Activated T-helper 1 cell treated with anti-CD3 and anti-CD28 coated beads, Interleukin-12 subunit alpha, Interleukin-12 subunit beta, Interleukin-2, Interleukin-4 antibody, amounts not matched to agents 30 ng/mL and 10 ng/mL and 1 ng/mL, durations not matched to agents 14 hours and 24 hours and 36 hours (primary cell): Measurements from ENCODE around the gene NUP210. TPM values are rescaled to one million over a fixed set of nuclear protein-coding genes. Genes with fewer than 3 reads are reported as not detected.

ENCODE experiments used
- DNase-seq: peaks from one replicate; pipeline ENCODE4 v3.0.0; 2021; ENCODE audit warnings: low spot score
- H3K27ac Mint-ChIP-seq: one replicate; pipeline ENCODE4 v1.8.0; 2021; ENCODE audit warnings: mild to moderate bottlenecking, mixed read lengths
- H3K27me3 Mint-ChIP-seq: one replicate; pipeline ENCODE4 v1.8.0; 2022; ENCODE audit warnings: mild to moderate bottlenecking, moderate library complexity, mixed read lengths; ENCODE audit not compliant: insufficient read depth
- H3K36me3 Mint-ChIP-seq: one replicate; pipeline ENCODE4 v1.8.0; 2021; ENCODE audit warnings: low read depth, mixed read lengths
- H3K4me1 Mint-ChIP-seq: one replicate; pipeline ENCODE4 v1.8.0; 2021; ENCODE audit warnings: low read depth, mixed read lengths
- H3K4me3 Mint-ChIP-seq: one replicate; pipeline ENCODE4 v1.8.0; 2021; ENCODE audit warnings: mild to moderate bottlenecking, moderate library complexity, mixed read lengths
- H3K9me3 Mint-ChIP-seq: one replicate; pipeline ENCODE4 v1.8.0; 2021; ENCODE audit warnings: mixed read lengths
- intact Hi-C: fragments of 100-400 bp; cut with micrococcal nuclease; formaldehyde crosslinking; loops from one replicate; pipeline ENCODE4 v1.15.1; 2024
- total RNA-seq: library from RNA; stranded (reverse); gene quantifications from 2 replicates; pipeline ENCODE4 v1.2.3, GENCODE V29; 2022

NUP210 gene
- total RNA-seq, 1 donor from 2014 or later = 152 TPM

DNA sequence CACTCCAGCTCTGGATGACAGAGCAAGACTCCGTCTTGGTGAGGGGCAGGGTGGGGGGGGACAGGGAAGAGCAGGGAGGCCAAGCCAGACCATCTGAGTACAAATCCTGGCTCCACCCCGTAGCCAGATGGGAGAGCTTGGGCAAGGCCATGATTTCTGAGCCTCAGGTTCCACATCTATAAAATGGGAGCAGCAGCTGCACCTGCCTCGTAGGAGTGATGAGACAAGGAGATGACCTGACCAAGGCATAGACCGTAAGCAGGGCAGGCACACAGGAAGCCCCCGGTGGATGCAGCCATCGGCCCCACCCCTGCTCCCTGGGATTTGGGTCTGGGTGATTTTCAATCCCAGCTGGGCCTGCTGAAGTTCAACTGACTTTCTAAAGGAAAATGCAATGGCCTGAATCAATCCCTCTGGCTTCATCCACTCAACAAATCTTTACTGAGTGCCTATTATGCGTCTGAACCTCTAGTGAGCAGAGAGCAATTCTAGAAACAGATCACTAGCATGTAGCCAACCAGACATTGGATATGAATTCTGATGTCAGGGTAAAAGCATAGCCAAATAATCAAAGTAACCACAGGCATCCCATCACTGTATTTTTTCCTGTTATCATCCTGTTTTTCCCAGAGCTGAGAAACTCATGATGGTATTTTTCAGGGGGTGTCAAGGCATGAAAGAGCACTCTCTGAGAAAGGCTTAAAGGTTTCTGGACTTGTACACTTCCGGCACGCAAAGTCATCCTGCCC lies 141.2 kb downstream of the NUP210 start:
- intact Hi-C loops = no loop called here
- Mint-ChIP-seq H3K27me3 (peaks cover 25% of the 10 kb centered on the region), H3K9me3 (peaks cover 4% of the 10 kb centered on the region), H3K4me3 (no peak overlapping the region), H3K4me1 (no peaks in the 10 kb centered on the region), H3K36me3 (no peaks in the 10 kb centered on the region), H3K27ac (no peak overlapping the region)
- DNase-seq = no peak

GRCh38 chr3:13277860-13278531 lies 142.1 kb downstream of the NUP210 start:
- no peak for DNase-seq
- Mint-ChIP-seq H3K4me1 (no peaks in the 10 kb centered on the region), H3K27ac (no peak overlapping the region), H3K9me3 (no peaks in the 10 kb centered on the region), H3K36me3 (no peaks in the 10 kb centered on the region), H3K27me3 (peaks cover 16% of the 10 kb centered on the region), H3K4me3 (no peak overlapping the region)
- intact Hi-C loops = no loop called here

GRCh38 chr3:13277196-13277813 lies 142.8 kb downstream of the NUP210 start:
- Mint-ChIP-seq H3K4me1 (no peaks in the 10 kb centered on the region), H3K27ac (no peak overlapping the region), H3K36me3 (no peaks in the 10 kb centered on the region), H3K4me3 (no peak overlapping the region), H3K27me3 (peaks cover 16% of the 10 kb centered on the region), H3K9me3 (no peaks in the 10 kb centered on the region)
- DNase-seq = no peak
- intact Hi-C loops = no loop called here

GRCh38 chr3:13276438-13277195 lies 143.5 kb downstream of the NUP210 start:
- DNase-seq = no peak
- Mint-ChIP-seq H3K9me3 (no peaks in the 10 kb centered on the region), H3K27me3 (peaks cover 21% of the 10 kb centered on the region), H3K27ac (no peak overlapping the region), H3K4me3 (no peak overlapping the region), H3K4me1 (no peaks in the 10 kb centered on the region), H3K36me3 (no peaks in the 10 kb centered on the region)
- intact Hi-C loops = no loop called here

- H3K27ac Mint-ChIP-seq = no peak overlapping the region
- DNase-seq = no peak
- no peaks in the 10 kb centered on the region for H3K36me3 Mint-ChIP-seq
- no peaks in the 10 kb centered on the region for H3K4me1 Mint-ChIP-seq
- peaks cover 21% of the 10 kb centered on the region for H3K27me3 Mint-ChIP-seq
- intact Hi-C loops = no loop called here
- H3K9me3 Mint-ChIP-seq = no peaks in the 10 kb centered on the region
- H3K4me3 Mint-ChIP-seq = no peak overlapping the region
These were observed 144.6 kb downstream of the NUP210 start for GRCh38 chr3:13275376-13276005.

GRCh38 chr3:13274551-13275332 lies 145.4 kb downstream of the NUP210 start:
- DNase-seq = no peak
- intact Hi-C loops = no loop called here
- no peaks in the 10 kb centered on the region for H3K4me1 Mint-ChIP-seq
- peaks cover 16% of the 10 kb centered on the region for H3K27me3 Mint-ChIP-seq
- H3K4me3 Mint-ChIP-seq = no peak overlapping the region
- H3K36me3 Mint-ChIP-seq = no peaks in the 10 kb centered on the region
- no peak overlapping the region for H3K27ac Mint-ChIP-seq
- H3K9me3 Mint-ChIP-seq = no peaks in the 10 kb centered on the region

DNA sequence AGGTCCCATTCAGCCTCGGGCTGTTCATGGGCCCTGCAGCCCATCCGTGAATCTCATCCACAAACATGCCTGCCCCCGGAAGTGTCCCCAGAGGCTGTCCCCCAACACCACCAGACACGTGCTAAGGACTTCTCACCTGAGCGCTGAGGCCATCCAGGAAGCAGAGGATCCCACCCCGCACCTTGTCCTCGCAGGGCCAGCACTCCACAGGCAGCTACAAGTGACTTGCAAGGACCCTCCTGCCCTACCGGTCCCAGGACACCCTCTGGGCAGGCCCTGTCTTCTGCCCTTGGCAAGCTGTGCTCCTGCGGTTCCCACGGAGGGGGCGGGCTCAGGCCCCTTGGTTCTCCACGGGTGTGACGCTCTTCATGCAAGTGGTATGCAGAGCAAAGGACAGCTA lies 146.0 kb downstream of the NUP210 start:
- no peaks in the 10 kb centered on the region for H3K36me3 Mint-ChIP-seq
- H3K4me3 Mint-ChIP-seq = no peak overlapping the region
- H3K4me1 Mint-ChIP-seq = no peaks in the 10 kb centered on the region
- no peak for DNase-seq
- peaks cover 14% of the 10 kb centered on the region for H3K27me3 Mint-ChIP-seq
- H3K9me3 Mint-ChIP-seq = no peaks in the 10 kb centered on the region
- H3K27ac Mint-ChIP-seq = no peak overlapping the region
- intact Hi-C loops = no loop called here

DNA sequence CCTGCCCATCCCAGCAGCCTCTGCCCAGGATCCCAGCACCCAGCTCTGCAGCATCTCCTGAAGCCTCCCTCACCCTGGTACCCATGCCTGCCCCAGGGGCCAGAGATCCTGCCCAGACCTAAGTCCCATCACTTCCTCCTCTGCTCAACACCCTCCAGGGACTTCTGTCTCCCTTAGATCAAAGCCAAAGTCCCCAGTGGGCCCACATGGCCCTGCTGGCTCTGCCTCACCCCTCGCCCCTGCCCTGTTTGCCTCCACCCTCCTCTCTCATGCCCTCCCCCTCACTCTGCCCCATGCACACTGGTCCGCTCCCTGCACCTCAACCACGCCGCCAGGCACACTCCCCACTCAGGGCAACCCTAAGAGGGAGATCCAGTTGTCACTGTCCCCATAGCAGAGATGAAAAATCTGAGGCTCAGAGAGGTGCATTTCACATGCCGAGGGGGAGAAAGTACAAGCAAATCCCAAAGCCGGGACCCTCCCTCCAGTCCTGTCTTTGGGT lies 146.5 kb downstream of the NUP210 start:
- H3K36me3 Mint-ChIP-seq = no peaks in the 10 kb centered on the region
- H3K9me3 Mint-ChIP-seq = no peaks in the 10 kb centered on the region
- H3K4me3 Mint-ChIP-seq = no peak overlapping the region
- intact Hi-C loops = no loop called here
- DNase-seq = no peak
- peaks cover 16% of the 10 kb centered on the region for H3K27me3 Mint-ChIP-seq
- no peak overlapping the region for H3K27ac Mint-ChIP-seq
- H3K4me1 Mint-ChIP-seq = no peaks in the 10 kb centered on the region

DNA sequence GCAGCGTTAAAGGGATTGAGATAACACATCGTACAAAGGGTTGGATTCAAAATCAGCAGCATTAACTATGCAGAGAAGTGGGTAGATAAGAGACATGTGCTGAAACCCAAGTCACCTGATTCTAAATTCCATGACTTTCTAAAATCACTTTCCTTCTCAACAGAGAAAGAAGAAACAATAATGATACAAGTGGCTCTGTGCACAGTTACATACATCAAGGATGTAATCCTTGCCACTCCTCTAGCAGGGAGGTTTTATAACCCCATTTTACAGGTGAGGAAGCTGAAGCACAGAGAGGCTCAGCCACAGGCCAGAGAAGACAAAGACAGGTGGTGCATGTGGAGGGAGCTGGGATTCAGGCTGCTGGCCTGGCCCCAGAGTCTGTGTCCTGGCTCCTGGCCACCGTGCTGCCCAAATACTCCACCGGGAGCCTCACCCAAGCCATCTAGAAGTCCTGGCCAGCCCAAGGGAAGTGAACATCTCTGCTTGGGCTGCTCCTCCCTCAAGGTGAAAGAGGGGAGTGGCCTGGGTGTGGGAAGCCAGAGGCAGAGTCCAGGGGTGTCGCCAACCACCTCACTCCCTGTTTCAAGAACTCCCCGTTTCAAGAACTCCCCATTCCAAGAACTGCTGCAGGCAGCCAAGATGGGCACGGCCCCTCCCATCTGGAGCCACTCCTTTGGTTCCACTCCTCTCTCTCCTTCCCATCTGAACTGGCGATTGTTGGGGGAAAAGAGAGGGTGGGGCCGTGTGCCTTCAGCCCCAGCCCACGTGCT lies 147.1 kb downstream of the NUP210 start:
- H3K27ac Mint-ChIP-seq = no peak overlapping the region
- intact Hi-C loops = no loop called here
- H3K9me3 Mint-ChIP-seq = no peaks in the 10 kb centered on the region
- H3K36me3 Mint-ChIP-seq = no peaks in the 10 kb centered on the region
- no peaks in the 10 kb centered on the region for H3K4me1 Mint-ChIP-seq
- H3K4me3 Mint-ChIP-seq = no peak overlapping the region
- DNase-seq = no peak
- H3K27me3 Mint-ChIP-seq = peaks cover 16% of the 10 kb centered on the region

DNA sequence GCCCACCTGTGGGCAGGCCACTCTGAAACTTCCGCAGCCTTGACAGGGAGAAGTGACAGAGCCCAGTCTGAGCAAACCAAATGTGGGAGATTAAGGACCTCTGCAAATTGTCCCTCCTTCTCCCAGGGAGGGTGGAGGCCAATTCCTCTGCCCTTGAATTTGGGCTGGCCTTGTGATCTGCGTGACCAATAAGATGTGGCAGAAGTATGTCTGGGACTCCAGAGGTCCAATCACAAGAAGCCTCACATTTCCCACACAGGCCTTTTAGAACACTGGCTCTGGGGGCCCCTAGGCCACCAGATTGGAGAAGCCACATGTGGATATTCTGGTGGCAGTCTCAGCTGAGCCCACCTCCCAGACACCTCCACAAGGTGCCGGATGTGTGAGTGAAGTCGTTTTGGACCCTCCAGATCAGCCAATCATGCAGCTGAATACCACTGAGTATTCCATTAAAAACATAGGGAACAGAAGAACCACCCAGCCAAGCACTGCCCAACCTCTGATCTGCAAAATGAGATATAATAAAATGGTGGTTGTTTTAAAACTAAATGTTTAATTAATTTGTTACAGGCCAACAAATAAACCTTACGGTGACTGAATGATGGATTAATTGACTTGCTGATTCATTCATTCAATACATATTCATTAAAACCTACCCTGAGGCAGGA lies 150.3 kb downstream of the NUP210 start:
- Mint-ChIP-seq H3K27me3 (peaks cover 20% of the 10 kb centered on the region), H3K9me3 (no peaks in the 10 kb centered on the region), H3K36me3 (no peaks in the 10 kb centered on the region), H3K4me1 (no peaks in the 10 kb centered on the region), H3K4me3 (no peak overlapping the region), H3K27ac (no peak overlapping the region)
- intact Hi-C loops = no loop called here
- no peak for DNase-seq

- Mint-ChIP-seq H3K36me3 (no peaks in the 10 kb centered on the region), H3K27ac (no peak overlapping the region), H3K4me1 (no peaks in the 10 kb centered on the region), H3K4me3 (no peak overlapping the region), H3K27me3 (peaks cover 20% of the 10 kb centered on the region), H3K9me3 (no peaks in the 10 kb centered on the region)
- intact Hi-C loops = no loop called here
- DNase-seq = no peak
These were observed 151.1 kb downstream of the NUP210 start for GRCh38 chr3:13268961-13269441.
